HEK293 (cell line): Measurements from ENCODE around the gene HBEGF.
A peak's percentile ranks its signal among the peaks of the same experiment; 100 is the strongest.

Source experiments
- CTCF ChIP-seq: fragments of 450-650 bp; formaldehyde crosslinking; IDR thresholded peaks from 2 replicates; pipeline ENCODE4 v1.5.1; 2016; ENCODE audit warnings: missing biosample characterization, missing genetic modification characterization
- GLIS2 ChIP-seq: fragments of 450-650 bp; formaldehyde crosslinking; IDR thresholded peaks from 2 replicates; pipeline ENCODE4 v1.5.1; 2016; ENCODE audit warnings: missing biosample characterization, missing genetic modification characterization
- HOXC10 ChIP-seq: sonication (generic); formaldehyde crosslinking; IDR thresholded peaks from 2 replicates; pipeline ENCODE4 v1.8.1; 2023; ENCODE audit warnings: mild to moderate bottlenecking, missing genetic modification reagents
- IKZF3 ChIP-seq: fragments of 450-650 bp; IDR thresholded peaks from 2 replicates; pipeline ENCODE4 v1.5.0; 2018; ENCODE audit warnings: missing biosample characterization, mild to moderate bottlenecking, missing genetic modification characterization, moderate library complexity
- MZF1 ChIP-seq: fragments of 450-650 bp; formaldehyde crosslinking; IDR thresholded peaks from 2 replicates; pipeline ENCODE4 v1.5.1; 2017; ENCODE audit warnings: missing biosample characterization, missing genetic modification characterization, borderline replicate concordance
- OSR2 ChIP-seq: fragments of 450-650 bp; formaldehyde crosslinking; IDR thresholded peaks from 2 replicates; pipeline ENCODE4 v1.5.1; 2016; ENCODE audit warnings: missing biosample characterization, missing genetic modification characterization
- PRDM10 ChIP-seq: fragments of 450-650 bp; formaldehyde crosslinking; IDR thresholded peaks from 2 replicates; pipeline ENCODE4 v1.5.1; 2016; ENCODE audit warnings: missing biosample characterization, missing genetic modification characterization
- PRDM2 ChIP-seq: fragments of 450-650 bp; formaldehyde crosslinking; IDR thresholded peaks from 2 replicates; pipeline ENCODE4 v1.5.1; 2016; ENCODE audit warnings: missing biosample characterization, missing genetic modification characterization, borderline replicate concordance
- SP7 ChIP-seq: fragments of 450-650 bp; formaldehyde crosslinking; IDR thresholded peaks from 2 replicates; pipeline ENCODE4 v1.5.1; 2016; ENCODE audit warnings: missing biosample characterization, missing genetic modification characterization
- ZBTB17 ChIP-seq: fragments of 450-650 bp; formaldehyde crosslinking; IDR thresholded peaks from 2 replicates; pipeline ENCODE4 v1.5.1; 2016; ENCODE audit warnings: missing biosample characterization, missing genetic modification characterization
- ZNF10 ChIP-seq: fragments of 450-650 bp; formaldehyde crosslinking; IDR thresholded peaks from 2 replicates; pipeline ENCODE4 v1.5.1; 2017; ENCODE audit warnings: missing biosample characterization, missing genetic modification characterization
- ZNF132 ChIP-seq: fragments of 450-650 bp; formaldehyde crosslinking; IDR thresholded peaks from 2 replicates; pipeline ENCODE4 v1.5.1; 2017; ENCODE audit warnings: missing biosample characterization, missing genetic modification characterization, borderline replicate concordance
- ZNF2 ChIP-seq: fragments of 450-650 bp; formaldehyde crosslinking; IDR thresholded peaks from 2 replicates; pipeline ENCODE4 v1.5.1; 2016; ENCODE audit warnings: missing biosample characterization, missing genetic modification characterization
- ZNF24 ChIP-seq: fragments of 450-650 bp; formaldehyde crosslinking; IDR thresholded peaks from 2 replicates; pipeline ENCODE4 v1.5.1; 2016; ENCODE audit warnings: missing biosample characterization, missing genetic modification characterization
- ZNF26 ChIP-seq: fragments of 450-650 bp; formaldehyde crosslinking; IDR thresholded peaks from 2 replicates; pipeline ENCODE4 v1.5.1; 2016; ENCODE audit warnings: missing biosample characterization, missing genetic modification characterization
- ZNF292 ChIP-seq: fragments of 450-650 bp; formaldehyde crosslinking; IDR thresholded peaks from 2 replicates; pipeline ENCODE4 v1.5.1; 2016; ENCODE audit warnings: low read depth, missing biosample characterization, missing genetic modification characterization, borderline replicate concordance
- ZNF350 ChIP-seq: fragments of 450-650 bp; formaldehyde crosslinking; IDR thresholded peaks from 2 replicates; pipeline ENCODE4 v1.5.0; 2017; ENCODE audit warnings: missing biosample characterization, mild to moderate bottlenecking, missing genetic modification characterization
- ZNF354C ChIP-seq: fragments of 450-650 bp; formaldehyde crosslinking; IDR thresholded peaks from 2 replicates; pipeline ENCODE4 v1.5.1; 2016; ENCODE audit warnings: missing biosample characterization, missing genetic modification characterization, low read depth, borderline replicate concordance
- ZNF423 ChIP-seq: fragments of 450-650 bp; formaldehyde crosslinking; IDR thresholded peaks from 2 replicates; pipeline ENCODE4 v1.5.1; 2016; ENCODE audit warnings: missing biosample characterization, missing genetic modification characterization
- ZNF521 ChIP-seq: fragments of 450-650 bp; formaldehyde crosslinking; IDR thresholded peaks from 2 replicates; pipeline ENCODE4 v1.5.1; 2017; ENCODE audit warnings: missing biosample characterization, mild to moderate bottlenecking, missing genetic modification characterization
- ZNF585B ChIP-seq: fragments of 450-650 bp; formaldehyde crosslinking; IDR thresholded peaks from 2 replicates; pipeline ENCODE4 v1.5.1; 2016; ENCODE audit warnings: missing biosample characterization, missing genetic modification characterization
- ZNF600 ChIP-seq: fragments of 450-650 bp; formaldehyde crosslinking; IDR thresholded peaks from 2 replicates; pipeline ENCODE4 v1.5.1; 2016; ENCODE audit warnings: missing biosample characterization, missing genetic modification characterization
- ZNF610 ChIP-seq: fragments of 450-650 bp; formaldehyde crosslinking; IDR thresholded peaks from 2 replicates; pipeline ENCODE4 v1.5.1; 2016; ENCODE audit warnings: missing biosample characterization, missing genetic modification characterization, borderline replicate concordance
- ZNF658 ChIP-seq: fragments of 450-650 bp; formaldehyde crosslinking; IDR thresholded peaks from 2 replicates; pipeline ENCODE4; 2016; ENCODE audit warnings: missing biosample characterization, missing genetic modification characterization
- ZNF837 ChIP-seq: fragments of 450-650 bp; formaldehyde crosslinking; IDR thresholded peaks from 2 replicates; pipeline ENCODE4 v1.5.1; 2016; ENCODE audit warnings: missing biosample characterization, missing genetic modification characterization
- ZSCAN23 ChIP-seq: fragments of 450-650 bp; formaldehyde crosslinking; IDR thresholded peaks from 2 replicates; pipeline ENCODE4 v1.5.1; 2016; ENCODE audit warnings: missing biosample characterization, missing genetic modification characterization

The HBEGF gene

GRCh38 chr5:140357726-140358093, 11.3 kb upstream of the HBEGF start (continued):
- TF ChIP-seq PRDM2 (tag by site-specific recombination) (no peak), ZNF585B (tag by site-specific recombination) (no peak), ZBTB17 (tag by site-specific recombination) (peak; percentile 63), ZNF24 (tag by site-specific recombination) (no peak), ZNF10 (tag by site-specific recombination) (no peak), HOXC10 (no peak), ZNF2 (tag by site-specific recombination) (0 out of 2 replicates have a peak, but pooled peaks have one; percentile 61), ZNF837 (tag by site-specific recombination) (no peak), ZNF132 (tag by site-specific recombination) (no peak), SP7 (tag by site-specific recombination) (peak; percentile 41; the same call in 1 of the 2 replicates), ZSCAN23 (tag by site-specific recombination) (no peak), ZNF423 (tag by site-specific recombination) (no peak), ZNF600 (tag by site-specific recombination) (0 out of 2 replicates have a peak, but pooled peaks have one; percentile 11), OSR2 (tag by site-specific recombination) (no peak), ZNF350 (tag by site-specific recombination) (no peak), CTCF (peak; percentile 89), PRDM10 (tag by site-specific recombination) (peak; percentile 40; the same call in 1 of the 2 replicates), MZF1 (tag by site-specific recombination) (no peak), ZNF521 (no peak), GLIS2 (tag by site-specific recombination) (no peak), ZNF658 (tag by site-specific recombination) (no peak), ZNF292 (tag by site-specific recombination) (no peak), ZNF610 (tag by site-specific recombination) (peak; percentile 80; the same call in 1 of the 2 replicates), ZNF354C (tag by site-specific recombination) (no peak), ZNF26 (no peak), IKZF3 (tag by site-specific recombination) (no peak)
